A549 (cell line): ENCODE measurements around the gene SNAP91.

Experiments used
- CTCF ChIP-seq: fragments of >200 bp; sonication (Bioruptor Twin); formaldehyde crosslinking; IDR thresholded peaks from 3 replicates; pipeline ENCODE4 v1.5.1; 2016
- ELK1 ChIP-seq: fragments of 150-350 bp; IDR thresholded peaks from 2 replicates; pipeline ENCODE4 v1.6.1; 2014; ENCODE audit warnings: low read depth, mild to moderate bottlenecking, low read length
- EP300 ChIP-seq, 2 experiments: fragments of >200 bp; sonication (Bioruptor Twin); formaldehyde crosslinking; IDR thresholded peaks; 2 replicates in 1 of 2; 3 replicates in 1 of 2; pipeline ENCODE4 v1.6.1; 2016 to 2017
- JUN ChIP-seq, 2 experiments: fragments of >200 bp; sonication (Bioruptor Twin); formaldehyde crosslinking; IDR thresholded peaks; 2 replicates in 1 of 2; 3 replicates in 1 of 2; pipeline ENCODE4 v1.6.1; 2016 to 2017
- KDM5A ChIP-seq: fragments of 200-600 bp; sonication (generic); IDR thresholded peaks from 2 replicates; pipeline ENCODE4 v1.6.1; 2016; ENCODE audit warnings: antibody characterized with exemption, mild to moderate bottlenecking
- MAX ChIP-seq: IDR thresholded peaks from 2 replicates; pipeline ENCODE4 v1.6.1; 2012
- NFE2L2 ChIP-seq: fragments of 150-350 bp; conservative IDR thresholded peaks from 2 replicates; pipeline ENCODE4 v1.6.1; 2014; ENCODE audit warnings: low read length
- POLR2A ChIP-seq: IDR thresholded peaks from 2 replicates; pipeline ENCODE4 v1.6.1; 2012; ENCODE audit warnings: mild to moderate bottlenecking, low read length
- RCOR1 ChIP-seq: fragments of 150-350 bp; IDR thresholded peaks from 2 replicates; pipeline ENCODE4 v1.6.1; 2014; ENCODE audit warnings: antibody characterized with exemption, low read length, low read depth
- REST ChIP-seq: fragments of 200-600 bp; sonication (generic); IDR thresholded peaks from 2 replicates; pipeline ENCODE4 v1.6.1; 2016; ENCODE audit warnings: antibody characterized with exemption, mild to moderate bottlenecking, moderate library complexity
- RNF2 ChIP-seq: fragments of 200-600 bp; sonication (generic); IDR thresholded peaks from 2 replicates; pipeline ENCODE4 v1.6.1; 2016; ENCODE audit warnings: low read depth, mild to moderate bottlenecking, antibody characterized with exemption, moderate library complexity, borderline replicate concordance
- SMC3 ChIP-seq: fragments of >200 bp; sonication (Bioruptor Twin); formaldehyde crosslinking; IDR thresholded peaks from 3 replicates; pipeline ENCODE4 v1.6.1; 2018; ENCODE audit warnings: inconsistent platforms
- ZFP36 ChIP-seq: fragments of 450-650 bp; IDR thresholded peaks from 2 replicates; pipeline ENCODE4 v1.6.1; 2014; ENCODE audit warnings: borderline replicate concordance; ENCODE audit not compliant: partially characterized antibody

- no peak for TF ChIP-seq EP300 (IDR thresholded peaks at IDR 0.05)
- no peak for TF ChIP-seq ELK1
- no peak for TF ChIP-seq RNF2
- TF ChIP-seq SMC3 = no peak
- TF ChIP-seq CTCF = no peak
- TF ChIP-seq ZFP36 = no peak
- TF ChIP-seq NFE2L2 = no peak
- no peak for TF ChIP-seq JUN (IDR thresholded peaks at IDR 0.05)
- TF ChIP-seq MAX = no peak
- TF ChIP-seq POLR2A = no peak
- TF ChIP-seq RCOR1 = no peak
- no peak for TF ChIP-seq KDM5A
- no peak for TF ChIP-seq REST
Measured at GRCh38 chr6:83707829-83708545, 914 bp downstream of the SNAP91 start.
